ENCODE data around the gene ADAMTS17.

Gene ADAMTS17

DNA sequence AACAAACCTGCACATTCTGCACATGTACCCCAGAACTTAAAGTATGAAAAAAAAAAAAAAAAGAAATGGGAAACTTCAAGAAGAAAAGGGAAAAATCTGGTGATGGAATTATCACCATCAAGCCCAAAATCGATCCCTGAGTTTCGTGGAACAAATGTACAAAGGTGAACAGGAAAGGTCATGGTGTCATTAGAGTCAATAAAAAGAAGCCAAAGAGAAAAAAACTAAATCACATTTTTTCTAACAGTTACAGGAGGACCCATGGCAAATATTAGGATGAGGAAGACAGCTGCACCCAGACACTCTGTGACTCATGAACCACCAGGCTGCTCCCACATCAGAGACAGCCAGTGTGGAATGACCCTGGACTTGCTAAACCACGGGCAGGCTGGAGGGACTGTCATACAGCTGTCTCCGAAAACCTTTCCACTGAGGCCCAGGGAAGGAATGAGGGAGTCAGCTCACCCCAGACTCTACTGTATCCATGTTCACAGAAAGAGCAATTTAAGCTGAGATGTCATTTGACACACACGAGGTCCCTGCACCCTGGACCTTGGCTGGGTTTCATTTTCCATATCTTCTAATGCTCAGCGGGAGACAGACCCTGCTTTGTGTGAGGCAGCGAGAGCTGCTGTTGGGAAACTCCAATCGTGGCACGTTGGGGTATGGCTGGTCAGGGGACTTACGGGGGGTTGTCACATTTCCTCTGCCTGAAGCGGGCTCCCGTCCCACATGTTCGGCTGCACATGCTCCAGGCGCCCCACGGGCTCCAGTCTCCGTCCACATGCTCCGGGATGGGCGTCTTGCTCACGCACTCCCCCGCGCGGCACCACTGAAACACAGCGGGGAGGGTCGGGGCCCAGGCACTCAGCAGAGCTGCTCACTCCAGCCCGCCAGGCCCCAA is 210.2 kb downstream of the ADAMTS17 start:
- peak; percentile 30 for DNase-seq (ENCODE audit: low spot score)

DNA sequence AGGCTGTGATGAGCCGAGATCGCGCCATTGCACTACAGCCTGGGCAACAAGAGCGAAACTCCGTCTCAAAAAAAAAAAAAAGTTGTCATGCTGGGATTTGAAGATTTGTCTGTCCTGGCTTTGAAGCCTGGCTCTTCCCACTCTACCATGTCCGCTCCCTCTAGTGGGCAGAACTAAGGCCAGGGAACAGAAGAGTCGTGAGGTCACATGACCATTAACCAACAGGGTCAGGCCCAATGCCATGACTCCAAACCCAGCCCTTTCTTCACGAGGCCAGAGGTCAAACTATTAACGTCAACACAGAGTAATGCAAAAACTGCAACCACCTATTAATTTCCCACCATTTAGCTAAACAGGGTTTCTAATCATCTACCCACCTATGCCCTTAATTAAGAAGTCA is 212.1 kb downstream of the ADAMTS17 start:
- DNase-seq (ENCODE audit: low spot score): no peak

DNA sequence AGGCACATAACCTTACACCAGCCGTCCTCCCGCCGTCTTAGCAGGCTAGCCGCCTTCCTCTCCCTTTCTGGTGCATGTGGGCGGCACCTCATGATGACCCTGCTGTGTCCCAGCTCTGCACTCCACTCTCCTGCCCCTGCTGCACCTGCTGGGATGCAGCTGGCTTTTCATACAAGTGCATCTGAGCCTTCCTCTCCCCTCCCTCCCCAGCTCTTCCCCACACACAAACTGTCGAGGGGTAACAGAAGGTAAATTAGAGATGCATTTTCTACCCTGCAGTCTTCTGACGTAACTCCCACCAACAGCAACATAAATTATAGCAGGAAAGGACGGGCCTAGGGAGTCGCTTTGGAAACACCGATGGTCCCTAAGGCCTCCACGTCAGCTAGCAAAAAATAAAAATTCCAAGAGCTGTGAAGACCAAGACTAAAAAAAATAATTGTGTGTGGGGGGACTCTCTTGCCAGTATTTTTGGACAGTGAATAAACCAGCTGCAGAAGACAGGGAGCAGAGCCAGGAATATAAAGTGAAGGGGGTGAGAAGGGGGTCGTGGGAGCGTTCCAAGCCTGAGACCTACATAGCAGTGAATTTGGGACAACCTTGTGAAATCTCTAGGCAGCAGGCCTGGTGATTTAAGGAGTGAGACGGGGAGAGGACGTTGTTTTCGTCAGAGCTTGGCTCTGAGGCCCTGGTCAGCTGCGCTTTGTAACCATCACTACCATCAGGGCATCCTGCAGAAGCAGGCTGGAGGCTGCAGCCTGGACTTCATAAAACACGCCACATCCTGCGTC is 216.2 kb downstream of the ADAMTS17 start:
- no peak for DNase-seq (ENCODE audit: low spot score)

DNA sequence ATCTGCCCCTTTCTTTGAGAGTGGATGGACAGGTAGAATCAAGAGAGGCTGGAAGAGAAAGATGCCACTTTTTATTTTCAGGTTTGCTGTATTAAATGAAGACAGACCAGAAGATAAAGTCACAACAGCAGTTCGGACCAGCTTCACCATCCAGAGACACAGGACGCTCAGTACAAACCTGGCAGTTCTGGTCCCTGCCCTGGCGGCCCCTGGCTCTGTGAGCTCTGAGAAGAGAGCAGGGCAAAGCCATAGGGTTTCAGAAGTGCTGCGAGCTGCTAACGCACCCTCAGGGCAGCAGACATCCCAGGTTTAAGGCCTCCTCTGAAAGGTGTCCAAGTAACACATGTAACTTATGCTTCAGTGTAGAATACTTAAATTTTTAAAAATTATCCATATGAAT is 216.8 kb downstream of the ADAMTS17 start:
- no peak for DNase-seq (ENCODE audit: low spot score)

DNA sequence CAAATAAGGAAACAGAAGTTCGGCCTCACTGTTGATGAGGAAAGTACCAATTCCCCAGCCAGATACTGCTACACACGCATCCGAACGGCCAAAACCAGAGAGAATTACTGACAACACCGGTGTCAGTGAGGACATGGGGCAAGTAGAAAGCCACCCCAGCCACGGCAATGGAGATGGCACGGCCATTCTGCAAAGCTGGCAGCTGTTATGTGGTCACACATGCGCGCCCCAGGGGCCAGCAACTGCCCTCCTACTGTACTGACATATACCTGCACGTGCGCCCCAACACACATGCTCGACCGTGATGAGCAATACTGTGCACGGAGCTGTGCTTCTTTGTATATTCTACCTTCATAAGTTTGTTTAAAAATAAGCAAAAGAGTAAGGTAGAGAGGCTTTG is 217.4 kb downstream of the ADAMTS17 start:
- DNase-seq (ENCODE audit: low spot score): no peak

DNA sequence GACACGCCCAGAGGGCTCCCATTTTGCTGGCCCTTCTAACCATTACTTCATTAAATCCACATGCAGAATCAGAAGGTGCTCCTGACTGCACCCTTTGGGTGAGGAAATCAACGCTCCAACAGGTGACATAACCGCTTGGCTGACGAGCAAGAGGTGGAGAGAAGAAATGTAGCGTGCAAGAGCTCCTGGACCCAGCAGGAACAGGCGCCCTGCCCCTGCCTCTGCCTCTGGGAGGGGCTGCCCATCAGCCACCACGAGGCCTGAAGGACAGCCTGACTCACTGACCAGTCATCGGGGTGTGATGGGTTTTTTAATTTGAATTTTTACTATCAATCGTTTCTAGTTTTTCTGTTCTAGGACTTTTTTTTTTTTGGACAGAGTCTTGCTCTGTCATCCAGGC is 218.2 kb downstream of the ADAMTS17 start:
- no peak for DNase-seq (ENCODE audit: low spot score)

DNA sequence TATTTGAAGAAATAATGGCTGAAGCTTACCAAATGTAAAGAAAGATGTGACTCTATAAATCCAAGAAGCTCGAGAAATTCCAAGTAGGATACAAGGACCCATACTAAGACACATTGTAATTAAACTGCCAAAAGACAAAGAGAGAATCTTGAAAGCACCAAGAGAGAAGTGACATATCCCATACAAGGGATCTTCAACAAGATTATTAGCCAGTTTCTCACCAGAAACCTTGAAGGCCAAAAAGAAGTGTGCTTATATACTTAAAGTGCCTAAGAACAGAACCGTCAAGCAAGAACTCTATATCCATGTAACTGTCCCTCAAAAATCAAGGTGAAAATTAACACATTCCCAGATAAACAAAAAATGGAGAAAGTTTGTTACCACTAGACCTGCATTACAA is 220.5 kb downstream of the ADAMTS17 start:
- DNase-seq (ENCODE audit: low spot score): no peak

DNA sequence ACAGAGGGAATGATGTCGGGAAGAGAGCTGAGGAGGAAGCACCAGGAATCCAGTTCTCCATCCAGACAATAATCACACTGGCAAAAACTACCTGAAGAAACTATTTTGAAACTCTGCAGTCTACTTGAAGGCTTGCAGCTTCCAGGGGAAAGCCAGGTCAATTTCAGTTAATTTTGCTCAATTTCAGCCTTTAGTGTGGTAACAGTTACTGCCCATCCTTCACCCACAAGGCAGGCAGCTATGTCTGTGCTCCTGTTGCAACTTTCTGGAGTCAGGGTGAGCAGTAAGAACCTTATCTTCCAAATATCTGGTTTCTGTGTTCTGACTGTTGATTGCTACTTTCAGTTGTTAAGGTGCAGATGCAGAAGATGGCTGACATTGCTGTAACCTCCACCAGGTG is 221.7 kb downstream of the ADAMTS17 start:
- no peak for DNase-seq (ENCODE audit: low spot score)

DNA sequence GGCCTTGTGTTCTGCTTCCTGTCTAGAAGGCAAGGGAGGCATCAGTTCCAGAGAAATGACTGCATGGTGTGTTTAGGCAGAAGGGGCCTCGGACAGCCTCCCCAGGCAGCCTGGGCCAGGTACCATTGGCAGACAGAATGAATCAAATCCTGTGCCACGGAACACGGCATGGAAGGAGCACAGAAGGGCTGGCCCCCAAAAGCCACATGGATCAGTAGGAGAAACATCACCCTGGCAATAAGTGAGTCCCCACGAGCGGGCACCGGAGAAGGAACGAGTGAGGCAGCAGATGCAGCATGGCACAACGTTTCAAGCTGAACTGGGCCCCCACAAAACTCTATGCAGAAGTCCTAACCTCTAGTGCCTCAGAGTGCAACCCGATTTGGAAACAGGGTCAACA is 223.2 kb downstream of the ADAMTS17 start:
- no peak for DNase-seq (ENCODE audit: low spot score)

DNA sequence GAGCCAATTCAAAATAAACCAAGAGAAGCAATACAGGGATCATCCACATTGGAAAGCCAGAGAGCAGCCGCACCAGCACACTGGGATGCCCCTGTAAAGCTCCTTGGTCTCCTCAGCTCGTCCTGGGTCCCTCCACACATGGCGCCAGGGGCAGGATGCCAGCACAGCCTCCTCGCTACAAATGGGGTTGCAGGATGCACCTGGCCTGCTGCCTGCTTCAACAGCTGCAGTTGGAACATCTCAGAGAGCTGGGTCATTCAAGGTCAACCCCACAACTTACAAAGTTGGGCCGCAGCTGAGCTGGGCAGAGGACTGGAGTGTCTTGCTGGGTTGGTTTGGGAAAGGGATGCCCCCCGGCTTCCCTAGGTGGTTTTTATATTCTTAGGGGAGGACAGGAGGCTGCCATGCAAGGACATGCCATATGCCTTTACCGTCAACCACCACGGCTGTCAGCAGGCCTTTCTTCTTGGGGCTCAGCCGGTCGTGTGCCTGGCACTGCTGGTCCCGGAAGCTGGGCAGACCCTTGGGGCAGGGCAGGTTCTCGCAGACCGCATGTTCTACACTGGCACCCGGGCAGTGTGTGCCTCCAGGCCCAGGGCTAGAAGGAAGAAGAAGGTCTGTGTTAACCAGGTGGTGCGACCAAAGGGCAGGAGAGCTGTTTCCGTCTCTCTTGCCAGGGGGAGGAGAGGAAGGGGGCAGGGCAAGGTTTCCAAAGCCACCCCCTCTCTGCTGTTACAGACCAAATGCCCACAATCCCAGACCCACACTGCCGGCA is 225.2 kb downstream of the ADAMTS17 start:
- DNase-seq (ENCODE audit: low spot score): no peak

DNA sequence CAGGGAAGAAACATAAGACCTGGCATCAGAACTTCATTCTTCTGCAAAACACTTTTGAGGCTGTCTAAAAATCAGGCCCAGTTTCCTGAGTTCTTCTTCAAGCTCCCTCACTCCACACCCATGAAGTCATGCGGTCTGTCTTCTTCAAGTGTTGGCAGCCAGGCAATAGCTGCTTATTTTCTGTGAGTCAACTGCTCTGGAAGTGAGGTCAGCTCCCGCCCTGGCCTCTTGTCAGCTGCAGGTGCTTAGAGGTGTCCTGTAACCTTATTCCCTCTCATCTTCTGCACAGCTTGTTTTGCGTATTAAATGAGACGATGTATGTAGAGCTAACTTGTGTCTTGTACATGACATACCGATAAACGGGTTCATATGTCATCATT is 226.1 kb downstream of the ADAMTS17 start:
- DNase-seq (ENCODE audit: low spot score): no peak

DNA sequence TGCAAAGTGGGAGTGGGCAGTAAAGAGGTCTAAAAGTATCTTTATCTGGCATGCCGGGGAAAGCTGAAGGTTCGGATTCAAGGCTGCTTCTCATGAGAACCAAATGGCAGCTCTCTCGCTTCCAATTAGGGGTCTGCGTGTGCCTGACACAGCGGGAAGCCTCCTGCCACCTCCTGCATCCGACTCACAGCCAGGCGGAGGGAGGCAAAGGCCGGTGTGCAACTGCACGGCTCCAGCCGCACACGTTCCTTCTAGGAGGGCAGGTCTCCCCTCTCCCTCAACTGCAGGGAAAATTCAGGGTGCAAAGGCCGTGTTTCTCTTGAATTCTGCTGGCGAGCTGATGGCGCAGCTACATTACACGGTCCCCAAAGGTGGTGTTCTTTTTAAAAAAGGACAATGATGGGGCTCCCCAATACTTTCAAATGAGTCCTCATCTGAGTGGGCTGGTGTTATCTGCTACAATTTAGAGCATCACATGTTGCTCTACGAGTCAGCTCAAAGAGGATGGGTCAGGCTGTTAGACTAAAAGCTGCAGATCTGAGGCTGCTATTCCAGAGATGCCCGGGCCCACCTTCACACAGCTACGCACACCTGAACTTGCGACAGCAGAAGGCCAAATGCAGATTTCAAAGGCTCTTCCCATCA is 226.6 kb downstream of the ADAMTS17 start:
- no peak for DNase-seq (ENCODE audit: low spot score)

DNA sequence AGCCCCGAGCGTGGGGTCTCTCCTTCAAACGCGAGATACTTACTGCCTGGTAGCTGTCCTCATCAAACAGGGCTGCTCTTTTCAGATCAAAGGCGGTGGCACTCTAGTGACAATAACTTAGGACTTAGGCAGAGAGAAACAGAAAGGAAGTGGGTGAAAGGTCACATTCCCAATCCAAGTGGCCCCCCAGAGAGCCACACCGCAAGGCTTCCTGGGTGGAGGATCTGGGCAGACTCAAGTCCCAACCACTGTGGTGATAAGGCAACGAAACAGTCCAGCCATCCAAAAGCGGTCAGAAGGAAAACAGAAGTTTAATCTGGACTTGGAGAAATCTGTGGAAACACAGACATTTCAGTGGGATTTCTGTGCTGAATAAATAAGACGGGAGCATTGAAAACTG is 227.2 kb downstream of the ADAMTS17 start:
- no peak for DNase-seq (ENCODE audit: low spot score)

DNA sequence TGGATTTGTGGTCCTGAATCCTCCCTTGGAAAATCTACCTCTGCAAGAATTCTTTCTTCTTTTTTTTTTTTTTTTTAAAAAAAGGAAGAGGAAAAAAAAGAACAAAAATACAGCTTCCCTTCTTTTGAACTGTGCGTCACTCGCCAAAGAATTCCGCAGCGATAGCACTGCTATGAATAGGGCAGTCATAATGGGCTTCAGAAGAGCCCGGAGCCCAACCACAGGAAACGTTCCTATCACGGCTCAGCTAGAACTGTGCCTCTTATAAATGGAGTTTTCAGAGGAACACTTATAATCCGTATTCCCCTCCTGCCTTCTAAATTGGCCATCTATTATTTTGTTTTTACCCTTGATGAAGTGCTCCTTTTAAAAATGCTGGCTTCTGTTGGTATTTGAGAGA is 227.7 kb downstream of the ADAMTS17 start:
- no peak for DNase-seq (ENCODE audit: low spot score)

DNA sequence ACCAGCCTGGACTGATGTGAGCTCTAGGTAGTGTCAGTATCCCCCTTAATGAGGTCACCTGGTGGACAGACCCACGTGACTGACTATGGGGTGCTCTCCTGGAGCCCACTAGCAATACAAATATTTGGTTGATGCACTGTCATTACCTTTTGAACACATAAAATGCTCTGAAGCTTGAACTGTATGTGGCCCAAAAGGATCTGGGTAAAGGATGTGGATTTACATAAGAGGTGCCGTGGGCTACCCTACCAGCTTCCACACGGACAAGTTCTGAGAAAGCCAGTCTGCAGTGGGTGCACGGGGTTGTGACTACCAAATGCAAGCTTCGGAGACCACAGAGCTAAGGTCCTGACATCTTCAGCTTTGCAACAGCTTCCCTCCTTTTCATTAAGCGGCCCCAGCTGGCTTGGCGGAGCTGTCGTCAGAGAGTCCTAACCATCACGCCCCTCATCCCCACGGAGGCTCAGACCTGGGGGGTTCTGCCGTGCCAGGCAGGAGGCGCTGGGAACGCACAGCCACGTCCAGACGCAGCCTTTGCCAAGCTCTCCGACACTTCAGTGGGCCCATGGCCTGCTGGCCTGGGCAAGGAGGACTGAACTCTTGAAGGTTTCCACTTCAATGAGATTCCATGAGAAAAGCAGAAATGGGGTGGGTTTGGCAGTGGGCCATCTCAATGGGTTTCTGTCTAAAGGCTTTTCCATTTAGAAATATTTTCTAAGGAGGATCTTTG is 228.3 kb downstream of the ADAMTS17 start:
- DNase-seq (ENCODE audit: low spot score): no peak

DNA sequence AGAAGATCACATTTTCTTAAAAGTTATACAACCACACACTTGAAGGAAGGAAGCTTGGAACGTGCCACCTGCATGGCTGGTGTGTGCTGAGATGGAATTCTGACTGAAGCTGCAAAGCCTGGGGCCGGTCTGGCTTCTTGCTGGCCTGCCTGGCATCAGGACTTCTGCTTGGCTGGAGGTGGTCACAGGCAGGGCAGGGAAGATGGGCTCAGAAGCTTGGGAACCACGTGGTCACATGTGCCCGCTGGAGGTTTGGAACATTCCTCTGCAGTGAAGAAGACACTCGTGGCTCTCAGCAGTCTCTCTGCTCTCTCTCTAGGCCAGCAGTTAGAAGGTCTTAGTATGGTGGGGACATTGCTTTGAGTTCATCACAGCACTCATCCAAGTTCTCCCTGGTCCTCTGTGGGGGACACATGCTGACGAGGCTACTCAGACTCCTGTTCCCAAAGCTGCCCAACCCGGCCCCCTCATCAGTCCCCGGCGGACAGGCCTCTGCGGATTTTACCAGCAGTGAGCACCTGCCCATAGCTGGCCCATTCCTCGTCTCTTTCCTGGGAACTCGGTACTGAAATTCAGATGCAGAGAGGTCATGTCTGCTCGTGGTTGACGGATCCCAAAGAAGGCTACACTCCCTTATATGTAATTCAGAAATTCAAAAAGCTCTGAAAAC is 229.0 kb downstream of the ADAMTS17 start:
- no peak for DNase-seq (ENCODE audit: low spot score)

DNA sequence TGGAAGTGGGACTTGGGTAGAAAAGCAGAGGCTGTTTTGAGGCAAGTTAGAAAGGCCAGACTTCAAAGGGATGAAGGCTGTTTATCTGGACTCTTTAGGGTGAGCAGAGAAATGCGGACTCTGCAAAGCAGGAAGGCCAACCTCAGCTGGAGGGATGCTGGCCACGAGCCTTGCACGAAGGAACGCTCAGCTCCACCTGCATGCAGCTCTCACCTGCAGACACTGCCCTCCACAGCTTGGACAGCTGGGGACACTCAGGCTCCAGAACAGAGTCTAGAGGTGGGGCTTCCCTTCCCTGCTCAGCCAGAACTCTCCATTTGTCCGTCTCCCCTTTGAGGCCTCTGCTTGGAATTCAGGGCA is 229.7 kb downstream of the ADAMTS17 start:
- no peak for DNase-seq (ENCODE audit: low spot score)

DNA sequence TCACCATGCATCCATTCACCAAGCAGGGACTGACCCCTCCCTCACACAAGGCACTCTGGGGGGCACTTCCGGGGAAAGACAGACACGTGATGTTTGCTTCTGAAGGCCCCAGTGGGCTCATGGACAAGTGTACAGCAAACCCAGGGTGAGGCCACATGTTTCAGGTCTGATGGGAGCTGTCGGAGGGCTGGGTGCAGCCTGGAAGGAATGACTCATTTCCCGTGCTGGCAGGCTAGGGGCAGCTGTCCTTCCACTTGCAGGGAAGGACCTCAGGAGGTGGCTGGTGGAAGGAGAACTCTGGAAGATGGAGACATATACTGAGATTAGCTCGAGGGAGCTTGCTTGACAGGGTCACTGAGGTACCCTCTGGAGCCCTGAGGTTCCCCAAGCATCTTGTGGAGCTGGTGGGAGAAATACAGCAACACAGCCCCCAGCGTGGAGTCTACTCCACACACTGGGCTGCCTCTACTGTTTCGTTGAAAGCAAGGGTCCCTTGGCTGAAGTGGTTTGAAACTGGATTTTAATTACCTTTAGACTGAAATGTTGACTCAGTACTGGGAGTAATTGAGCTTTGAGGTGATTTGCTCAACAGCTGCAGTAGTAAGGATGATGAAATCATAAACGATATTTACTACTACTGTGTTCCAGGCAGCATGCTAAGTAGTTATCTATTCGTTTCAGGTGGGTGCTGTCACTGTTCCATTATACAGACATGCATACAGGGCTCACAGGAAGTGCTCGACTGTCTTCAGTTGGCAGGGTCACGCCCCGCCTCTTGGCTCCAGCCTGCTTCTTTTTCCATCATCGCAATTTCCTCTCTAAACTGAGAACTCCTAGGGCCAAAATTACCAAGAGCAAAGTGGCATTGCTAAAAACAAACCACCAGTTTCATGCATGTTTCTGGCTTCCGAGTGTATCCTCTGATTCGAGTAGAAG is 230.4 kb downstream of the ADAMTS17 start:
- no peak for DNase-seq (ENCODE audit: low spot score)

DNA sequence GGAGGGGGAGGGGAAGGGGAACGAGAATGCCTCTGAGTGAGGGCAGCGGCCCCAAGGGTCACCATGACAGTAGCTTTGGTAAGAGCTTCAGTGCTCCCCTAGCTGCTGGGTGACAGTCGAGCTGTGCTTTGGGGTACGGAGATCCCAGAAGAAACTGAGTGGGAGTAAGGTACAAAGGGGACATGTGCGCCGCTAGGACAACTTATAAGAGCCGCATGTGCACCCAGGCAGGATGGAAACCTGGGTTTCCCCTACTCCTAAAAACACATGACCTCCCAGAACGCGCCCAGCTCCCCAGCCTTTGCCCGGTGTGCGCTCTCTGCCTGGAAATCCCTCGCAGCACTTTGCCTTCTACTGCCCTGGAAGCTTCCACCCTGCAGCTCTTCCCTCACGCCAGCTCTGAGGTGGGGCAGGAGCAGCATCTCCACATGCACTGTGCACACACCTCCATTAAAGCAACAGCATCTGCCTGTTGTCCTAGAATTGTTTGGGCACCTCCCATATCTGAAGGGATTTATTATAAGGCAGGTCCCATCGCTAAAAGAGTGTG is 232.2 kb downstream of the ADAMTS17 start:
- no peak for DNase-seq (ENCODE audit: low spot score)

Measured in germinal center (tissue), 1 donor.